HCT116 (cell line): ENCODE data around the gene DCST2.

ENCODE experiments used
- CEBPB ChIP-seq: IDR thresholded peaks from 2 replicates; pipeline ENCODE4 v1.6.1; 2012; ENCODE audit warnings: low read depth
- EZH2 ChIP-seq: fragments of 200-600 bp; sonication (generic); IDR thresholded peaks from 2 replicates; pipeline ENCODE4 v1.6.1; 2017; ENCODE audit warnings: antibody characterized with exemption, mixed run types
- POLR2AphosphoS5 ChIP-seq: IDR thresholded peaks from 2 replicates; pipeline ENCODE4 v1.6.1; 2011; ENCODE audit warnings: mild to moderate bottlenecking, low read depth, low read length, moderate library complexity
- TF ChIP-seq, protein P1 (sequence below), 3 experiments: fragments of 200-600 bp in 1 of 3; sonication (generic) in 1 of 3; IDR thresholded peaks in 2 of 3; conservative IDR thresholded peaks in 1 of 3; 2 replicates each; pipeline ENCODE4 v1.5.1; 2012 to 2017; ENCODE audit warnings: low read depth in 2 of 3, low read length in 2 of 3, antibody characterized with exemption in 1 of 3, borderline replicate concordance in 1 of 3, control low read depth in 1 of 3, mild to moderate bottlenecking in 1 of 3, mixed read lengths in 1 of 3, mixed run types in 1 of 3, moderate library complexity in 1 of 3; ENCODE audit not compliant: insufficient read depth in 1 of 3

DNA sequence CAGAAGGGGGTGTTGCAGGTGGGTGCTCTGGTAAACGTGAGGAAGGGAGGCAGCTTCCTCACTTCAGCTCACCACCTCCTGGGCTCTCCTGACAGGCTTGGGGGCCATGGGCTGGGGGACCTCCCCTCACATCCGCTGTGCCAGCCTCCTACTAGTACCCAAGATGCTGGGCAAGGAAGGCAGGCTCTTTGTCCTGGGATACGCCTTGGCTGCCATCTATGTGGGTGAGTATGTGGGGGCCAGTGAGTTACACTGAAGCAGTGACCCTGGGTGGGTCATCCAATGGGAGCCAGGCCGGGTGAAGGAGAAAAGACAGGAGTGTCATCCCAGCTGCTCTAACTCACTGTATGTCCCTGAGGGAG is 5.7 kb upstream of the DCST2 start:
- TF ChIP-seq, protein P1, sequence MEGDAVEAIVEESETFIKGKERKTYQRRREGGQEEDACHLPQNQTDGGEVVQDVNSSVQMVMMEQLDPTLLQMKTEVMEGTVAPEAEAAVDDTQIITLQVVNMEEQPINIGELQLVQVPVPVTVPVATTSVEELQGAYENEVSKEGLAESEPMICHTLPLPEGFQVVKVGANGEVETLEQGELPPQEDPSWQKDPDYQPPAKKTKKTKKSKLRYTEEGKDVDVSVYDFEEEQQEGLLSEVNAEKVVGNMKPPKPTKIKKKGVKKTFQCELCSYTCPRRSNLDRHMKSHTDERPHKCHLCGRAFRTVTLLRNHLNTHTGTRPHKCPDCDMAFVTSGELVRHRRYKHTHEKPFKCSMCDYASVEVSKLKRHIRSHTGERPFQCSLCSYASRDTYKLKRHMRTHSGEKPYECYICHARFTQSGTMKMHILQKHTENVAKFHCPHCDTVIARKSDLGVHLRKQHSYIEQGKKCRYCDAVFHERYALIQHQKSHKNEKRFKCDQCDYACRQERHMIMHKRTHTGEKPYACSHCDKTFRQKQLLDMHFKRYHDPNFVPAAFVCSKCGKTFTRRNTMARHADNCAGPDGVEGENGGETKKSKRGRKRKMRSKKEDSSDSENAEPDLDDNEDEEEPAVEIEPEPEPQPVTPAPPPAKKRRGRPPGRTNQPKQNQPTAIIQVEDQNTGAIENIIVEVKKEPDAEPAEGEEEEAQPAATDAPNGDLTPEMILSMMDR (IDR thresholded peaks at IDR 0.05 in 2 of 3, conservative IDR thresholded peaks at IDR 0.05 in 1 of 3; ENCODE audit: borderline replicate concordance in 1 of 3, insufficient read depth in 1 of 3, low read depth in 2 of 3, low read length in 2 of 3): no peak
- no peak for TF ChIP-seq CEBPB
- TF ChIP-seq POLR2AphosphoS5: no peak
- TF ChIP-seq EZH2: no peak
